Psoas muscle (tissue), 8 donors: Measurements from ENCODE around the gene GPR25. TPM values are rescaled to one million over a fixed set of nuclear protein-coding genes. Genes with fewer than 3 reads are reported as not detected.

Experiments
- ATAC-seq, 4 donors: fragments of 200-7000 bp; cut with Tn5 transposase; one replicate each; pipeline ENCODE4 v1.9.1; 2020; ENCODE audit warnings: moderate library complexity in 3 of 4, mild to moderate bottlenecking in 2 of 4
- DNase-seq, 2 donors: peaks; one replicate each; pipeline ENCODE4 v3.0.0-alpha.2; 2020
- H3K27ac ChIP-seq: fragments of 200-600 bp; one replicate; pipeline ENCODE4 v1.8.0; 2022
- H3K27me3 ChIP-seq, 3 donors: fragments of 200-600 bp in 1 of 3; one replicate each; pipeline versions ENCODE4 v1.6.1 to v1.8.0; 2013 to 2022; ENCODE audit warnings: low read length in 2 of 3, mild to moderate bottlenecking in 2 of 3, moderate library complexity in 1 of 3; ENCODE audit not compliant: insufficient read depth in 3 of 3
- H3K36me3 ChIP-seq, 2 donors: fragments of 200-600 bp in 1 of 2; one replicate each; pipeline versions ENCODE4 v1.6.1 to v1.8.0; 2013 to 2022; ENCODE audit warnings: low read depth in 1 of 2, mild to moderate bottlenecking in 1 of 2, moderate library complexity in 1 of 2; ENCODE audit not compliant: insufficient read depth in 1 of 2
- H3K4me1 ChIP-seq: fragments of 200-600 bp; one replicate; pipeline ENCODE4 v1.8.0; 2022
- H3K4me3 ChIP-seq: fragments of 200-600 bp; one replicate; pipeline ENCODE4 v1.8.0; 2022; ENCODE audit warnings: mild to moderate bottlenecking
- H3K9me3 ChIP-seq: fragments of 200-600 bp; one replicate; pipeline ENCODE4 v1.8.0; 2022
- CTCF ChIP-seq: fragments of 200-600 bp; IDR thresholded peaks from one replicate; pipeline ENCODE4 v1.8.0; 2022; ENCODE audit warnings: antibody characterized with exemption
- WGBS, 3 donors: extraction: QIAGEN DNeasy Blood & Tissue Kit; methylation state at CpG; one replicate each; pipeline versions ENCODE4 v1.1.6 to v1.1.7; 2013; 5-methylcytosine and 5-hydroxymethylcytosine counted together
- intact Hi-C, 2 donors: fragments of 100-400 bp; cut with DNase I; formaldehyde crosslinking; loops; one replicate each; pipeline versions ENCODE4 v1.11.0 to v1.14.2; 2022
- polyA plus RNA-seq, 3 donors: library from polyadenylated mRNA; stranded (reverse); fragments of 200-250 nt; gene quantifications; one replicate each; pipeline ENCODE4 v1.2.3, GENCODE V29; 2013
- total RNA-seq, 4 donors: library from RNA; stranded (reverse); fragmentation: NEBNext Ultra II Directional in 2 of 4; extraction: Animal tissue kit (Norgen Biotek cat#: 25700) in 2 of 4; gene quantifications; one replicate each; pipeline versions ENCODE4 v1.2.1 to v1.2.4, GENCODE V29; 2021 to 2023
- donor health status: healthy with polysubstance abuse.
- donor health status: DM: no; HTN: no; CAD: no; lungs with moderate emphysema.
- donor health status: Bipolar disorder and iron deficiency.
- donor health status: healthy.
- donor health status: DM: yes; HTN: yes; CAD: no.
- donor health status: DM: no; HTN: no; CAD: no.
- donor health status: DM: no; HTN: no; CAD: no.
- donor health status: DM: yes; HTN: yes; CAD: no.

Gene GPR25
- total and polyA plus RNA-seq, 7 donors = not detected

GRCh38 chr1:200892958-200893357 is 20.2 kb downstream of the GPR25 start:
- DNase-seq (no peak), ATAC-seq (no peak)
- no peaks in the 10 kb centered on the region for H3K36me3 ChIP-seq
- H3K4me1 ChIP-seq = peaks cover 11% of the 10 kb centered on the region
- intact Hi-C loops = loop anchor here in 1 of 2 donors (10.0 kb wide), 1 partner anchor 152 kb away; no protein-coding TSS in a partner anchor
- peaks cover 0 to 32% (median 19%) of the 10 kb centered on the region in 3 donors for H3K27me3 ChIP-seq
- no peak overlapping the region for H3K27ac ChIP-seq
- TF ChIP-seq CTCF = no peak
- H3K9me3 ChIP-seq = no peaks in the 10 kb centered on the region
- no peak overlapping the region for H3K4me3 ChIP-seq

- ATAC-seq (no peak), DNase-seq (no peak)
- Histone ChIP-seq H3K4me1 (peaks cover 11% of the 10 kb centered on the region), H3K4me3 (no peak overlapping the region), H3K36me3 (no peaks in the 10 kb centered on the region), H3K27me3 (peaks cover 0 to 32% (median 19%) of the 10 kb centered on the region in 3 donors), H3K27ac (no peak overlapping the region), H3K9me3 (no peaks in the 10 kb centered on the region)
- intact Hi-C loops = loop anchor here in 1 of 2 donors (10.0 kb wide), 1 partner anchor 151 kb away; no protein-coding TSS in a partner anchor
- no peak for TF ChIP-seq CTCF
- WGBS, 3 donors = 84 to 88% (median 85%) methylated on average over 6 of the region's 6 CpGs
These were observed 20.7 kb downstream of the GPR25 start for GRCh38 chr1:200893411-200893901.

GRCh38 chr1:200894712-200895442 is 22.1 kb downstream of the GPR25 start, which contains the start of gene INAVA:
INAVA (plus strand) TSS chr1:200894900; CDS start chr1:200898401, 3,501 bp downstream.
- Histone ChIP-seq H3K4me3 (no peak within 1 kb of the TSS), H3K27me3 (peaks cover 0 to 32% (median 17%) of the 10 kb centered on the region in 3 donors), H3K36me3 (no peaks in the 10 kb centered on the region), H3K27ac (no peak within 1 kb of the TSS), H3K9me3 (no peaks in the 10 kb centered on the region), H3K4me1 (peaks cover 11% of the 10 kb centered on the region)
- DNase-seq (no peak), ATAC-seq (no peak)
- 90 to 93% (median 90%) methylated on average over 15 of the region's 15 CpGs for WGBS, 3 donors
- intact Hi-C loops = loop anchor here in 1 of 2 donors (10.0 kb wide), 1 partner anchor 150 kb away; no protein-coding TSS in a partner anchor
- TF ChIP-seq CTCF = no peak

GRCh38 chr1:200895443-200895789 is 22.6 kb downstream of the GPR25 start:
- 75 to 85% (median 82%) methylated on average over 8 of the region's 8 CpGs for WGBS, 3 donors
- Histone ChIP-seq H3K36me3 (no peaks in the 10 kb centered on the region), H3K27me3 (peaks cover 0 to 29% (median 17%) of the 10 kb centered on the region in 3 donors), H3K4me1 (peaks cover 11% of the 10 kb centered on the region), H3K27ac (no peak overlapping the region), H3K9me3 (no peaks in the 10 kb centered on the region), H3K4me3 (no peak overlapping the region)
- intact Hi-C loops = loop anchor here in 1 of 2 donors (10.0 kb wide), 1 partner anchor 149 kb away; no protein-coding TSS in a partner anchor
- no peak for DNase-seq
- TF ChIP-seq CTCF = no peak
- no peak for ATAC-seq
